DND-41 (cell line): ENCODE measurements around the gene MACROD1.

ENCODE experiments used
- EZH2 ChIP-seq: IDR thresholded peaks from 3 replicates; pipeline ENCODE4 v1.6.1; 2012; ENCODE audit warnings: borderline replicate concordance, low read depth, mild to moderate bottlenecking, moderate library complexity, low read length, inconsistent platforms; ENCODE audit not compliant: severe bottlenecking
- TF ChIP-seq, protein P1 (sequence below): IDR thresholded peaks from 2 replicates; pipeline ENCODE4 v1.5.1; 2012; ENCODE audit warnings: borderline replicate concordance, low read length, moderate library complexity, mild to moderate bottlenecking; ENCODE audit not compliant: poor library complexity, severe bottlenecking; ENCODE audit errors: extremely low read depth

DNA sequence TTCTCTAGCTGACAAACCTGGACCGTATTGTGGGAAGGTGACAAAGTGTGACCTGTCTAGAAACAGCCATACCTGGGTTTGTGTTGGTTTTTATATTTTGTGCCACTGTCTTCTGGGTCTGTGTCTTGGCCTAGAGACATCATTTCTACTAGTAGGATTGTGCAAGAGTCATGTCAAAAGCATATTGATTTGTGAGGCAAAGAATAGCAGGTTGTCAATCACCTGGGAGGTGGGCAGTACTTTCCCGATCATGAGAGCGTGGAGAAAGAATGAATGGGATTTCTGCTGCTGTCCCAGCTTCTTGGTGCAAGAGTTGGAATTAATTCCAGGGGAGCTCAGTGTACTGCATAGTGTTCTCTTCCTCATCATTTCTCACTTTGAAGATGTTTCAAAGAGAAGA, 35.6 kb upstream of the MACROD1 start:
- TF ChIP-seq EZH2: no peak
- TF ChIP-seq, protein P1, sequence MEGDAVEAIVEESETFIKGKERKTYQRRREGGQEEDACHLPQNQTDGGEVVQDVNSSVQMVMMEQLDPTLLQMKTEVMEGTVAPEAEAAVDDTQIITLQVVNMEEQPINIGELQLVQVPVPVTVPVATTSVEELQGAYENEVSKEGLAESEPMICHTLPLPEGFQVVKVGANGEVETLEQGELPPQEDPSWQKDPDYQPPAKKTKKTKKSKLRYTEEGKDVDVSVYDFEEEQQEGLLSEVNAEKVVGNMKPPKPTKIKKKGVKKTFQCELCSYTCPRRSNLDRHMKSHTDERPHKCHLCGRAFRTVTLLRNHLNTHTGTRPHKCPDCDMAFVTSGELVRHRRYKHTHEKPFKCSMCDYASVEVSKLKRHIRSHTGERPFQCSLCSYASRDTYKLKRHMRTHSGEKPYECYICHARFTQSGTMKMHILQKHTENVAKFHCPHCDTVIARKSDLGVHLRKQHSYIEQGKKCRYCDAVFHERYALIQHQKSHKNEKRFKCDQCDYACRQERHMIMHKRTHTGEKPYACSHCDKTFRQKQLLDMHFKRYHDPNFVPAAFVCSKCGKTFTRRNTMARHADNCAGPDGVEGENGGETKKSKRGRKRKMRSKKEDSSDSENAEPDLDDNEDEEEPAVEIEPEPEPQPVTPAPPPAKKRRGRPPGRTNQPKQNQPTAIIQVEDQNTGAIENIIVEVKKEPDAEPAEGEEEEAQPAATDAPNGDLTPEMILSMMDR: no peak
